AG09309 (cell line): ENCODE measurements around the gene JARID2.
A peak's percentile ranks its signal among the peaks of the same experiment; 100 is the strongest.

Source experiments
- DNase-seq: peaks from one replicate; pipeline ENCODE4 v3.0.0-alpha.2; 2010; ENCODE audit warnings: low read depth
- H3K4me3 ChIP-seq: 2 replicates; pipeline ENCODE4 v1.5.1; 2011; ENCODE audit warnings: mild to moderate bottlenecking, low read depth, low read length, moderate library complexity; ENCODE audit not compliant: control insufficient read depth
- CTCF ChIP-seq: IDR thresholded peaks from 2 replicates; pipeline ENCODE4 v1.5.1; 2011; ENCODE audit warnings: mild to moderate bottlenecking, low read depth, low read length, inconsistent platforms; ENCODE audit not compliant: insufficient read depth, control insufficient read depth; ENCODE audit errors: missing control alignments

JARID2 gene

GRCh38 chr6:15457121-15457650, 211.3 kb downstream of the JARID2 start:
- H3K4me3 ChIP-seq, result no peak overlapping the region
- no peak for TF ChIP-seq CTCF
- no peak for DNase-seq

- no peak for DNase-seq
- H3K4me3 ChIP-seq, result no peak overlapping the region
- no peak for TF ChIP-seq CTCF
Observed at GRCh38 chr6:15458021-15458459, 212.2 kb downstream of the JARID2 start.

GRCh38 chr6:15460110-15460727, 214.3 kb downstream of the JARID2 start:
- DNase-seq, result no peak
- TF ChIP-seq CTCF, result no peak

DNA sequence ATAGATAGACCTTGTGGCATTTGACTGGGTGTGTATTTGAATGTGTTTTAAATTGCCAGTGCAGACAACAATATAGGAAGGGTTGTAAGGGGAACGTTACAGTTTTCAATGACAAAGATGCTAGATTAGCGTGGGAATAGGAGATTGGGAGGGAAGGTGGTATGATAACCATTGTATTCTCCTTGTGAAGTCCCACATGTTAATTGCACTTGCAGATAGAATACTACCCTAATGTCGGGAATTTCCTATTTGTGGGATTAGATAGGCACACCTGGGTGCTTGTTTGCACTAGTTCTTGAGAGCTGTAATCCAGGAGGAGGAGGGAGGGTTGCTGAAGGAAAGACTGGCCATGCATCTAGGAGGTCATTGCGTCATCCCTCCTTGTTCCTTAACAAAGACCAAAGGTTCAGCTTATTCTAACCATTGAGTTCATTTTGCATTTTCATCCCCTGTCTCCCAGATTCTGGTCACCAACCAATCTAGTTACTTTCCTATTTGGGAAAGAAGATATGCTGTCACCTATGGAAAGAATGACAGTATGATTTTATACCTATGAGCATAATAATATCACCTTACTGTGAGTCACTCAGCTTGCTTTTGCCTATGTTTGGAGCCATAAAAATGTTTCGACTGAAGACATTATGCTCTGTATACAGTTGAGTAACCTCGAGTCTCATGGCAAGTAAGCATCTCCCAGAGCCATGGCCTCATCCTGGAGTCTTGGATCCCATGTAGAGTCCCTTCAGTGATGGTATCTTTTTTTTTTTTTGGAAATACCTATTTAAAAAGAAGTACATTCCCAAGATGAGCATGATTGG, 215.5 kb downstream of the JARID2 start:
- no peak for TF ChIP-seq CTCF
- no peak for DNase-seq
- H3K4me3 ChIP-seq, result no peak overlapping the region

More at GRCh38 chr6:15460110-15460727, 214.3 kb downstream of the JARID2 start:
- H3K4me3 ChIP-seq, result no peak overlapping the region

DNA sequence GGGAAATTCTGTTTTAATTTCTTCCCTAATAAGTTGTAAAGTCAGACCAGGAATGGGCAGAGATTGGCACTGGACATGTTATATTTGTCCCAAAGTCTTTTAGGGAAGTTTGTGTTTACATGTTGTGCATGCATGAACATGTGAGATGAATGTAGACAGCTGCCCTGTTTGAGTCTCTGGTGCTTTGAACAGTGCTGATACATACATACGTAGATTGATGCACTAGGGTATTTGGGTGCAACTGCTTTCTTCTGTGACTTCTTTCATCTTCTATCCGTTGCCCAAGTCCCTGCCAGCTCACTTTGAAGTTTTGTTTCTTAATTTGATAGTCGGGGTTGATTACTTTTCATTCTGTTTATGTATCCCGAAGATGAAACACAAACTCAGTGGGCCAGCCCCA, 216.4 kb downstream of the JARID2 start:
- no peak for TF ChIP-seq CTCF
- no peak for DNase-seq
- H3K4me3 ChIP-seq, result no peak overlapping the region

- no peak for TF ChIP-seq CTCF
- no peak overlapping the region for H3K4me3 ChIP-seq
- DNase-seq, result peak; percentile 31
Observed at GRCh38 chr6:15462717-15463525, 217.1 kb downstream of the JARID2 start.
